ENCODE results near the gene UBE2M. TPM values are rescaled to one million over a fixed set of nuclear protein-coding genes. Genes with fewer than 3 reads are reported as not detected.

Gene UBE2M
- polyA plus RNA-seq, 1 of the 3 experiments (the other 2 are of a cell fraction): 135 TPM

DNA sequence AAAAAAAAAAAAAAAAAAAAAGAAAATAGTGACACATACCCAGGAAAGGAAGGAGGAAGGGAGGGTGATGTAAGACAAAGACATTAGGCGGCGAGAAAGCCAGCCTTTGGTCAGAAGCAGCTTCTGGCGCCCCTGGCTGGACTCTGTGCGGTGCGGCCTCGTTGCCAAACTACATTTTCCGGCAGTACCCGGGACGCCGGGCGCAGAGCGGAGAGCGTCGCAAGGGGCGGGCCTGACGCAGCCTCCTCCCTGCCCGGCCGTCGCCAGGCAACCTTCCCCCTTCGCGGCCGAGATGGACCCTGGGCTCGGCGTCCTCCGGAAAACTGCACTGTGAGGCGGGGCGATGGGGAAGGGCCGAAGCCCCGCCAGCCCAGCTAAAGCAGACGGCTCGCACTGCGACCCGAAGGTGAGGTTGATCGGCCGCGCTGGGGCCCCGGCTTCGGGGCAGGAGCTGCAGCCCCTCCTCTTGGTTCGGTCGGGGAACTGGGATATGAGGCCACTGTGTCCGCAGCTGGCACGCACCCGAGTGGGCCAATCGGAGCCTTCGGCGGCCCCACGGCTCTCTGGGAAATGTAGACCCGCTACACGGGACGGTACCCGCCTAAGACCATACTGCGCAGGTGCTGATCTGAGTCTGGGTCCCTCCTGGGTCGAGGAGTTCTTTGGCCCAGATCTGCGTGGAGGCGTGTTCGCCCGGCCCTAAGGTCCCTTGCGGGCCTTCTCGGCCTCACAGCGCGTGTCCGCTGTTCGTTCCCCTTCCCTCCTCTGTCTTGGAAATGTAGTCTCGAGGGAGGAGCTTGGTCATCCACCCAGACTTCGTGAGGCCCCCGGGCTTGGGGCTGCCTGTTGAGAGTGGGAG is 17.0 kb upstream of the UBE2M start (continued):
- TF ChIP-seq, protein P1, sequence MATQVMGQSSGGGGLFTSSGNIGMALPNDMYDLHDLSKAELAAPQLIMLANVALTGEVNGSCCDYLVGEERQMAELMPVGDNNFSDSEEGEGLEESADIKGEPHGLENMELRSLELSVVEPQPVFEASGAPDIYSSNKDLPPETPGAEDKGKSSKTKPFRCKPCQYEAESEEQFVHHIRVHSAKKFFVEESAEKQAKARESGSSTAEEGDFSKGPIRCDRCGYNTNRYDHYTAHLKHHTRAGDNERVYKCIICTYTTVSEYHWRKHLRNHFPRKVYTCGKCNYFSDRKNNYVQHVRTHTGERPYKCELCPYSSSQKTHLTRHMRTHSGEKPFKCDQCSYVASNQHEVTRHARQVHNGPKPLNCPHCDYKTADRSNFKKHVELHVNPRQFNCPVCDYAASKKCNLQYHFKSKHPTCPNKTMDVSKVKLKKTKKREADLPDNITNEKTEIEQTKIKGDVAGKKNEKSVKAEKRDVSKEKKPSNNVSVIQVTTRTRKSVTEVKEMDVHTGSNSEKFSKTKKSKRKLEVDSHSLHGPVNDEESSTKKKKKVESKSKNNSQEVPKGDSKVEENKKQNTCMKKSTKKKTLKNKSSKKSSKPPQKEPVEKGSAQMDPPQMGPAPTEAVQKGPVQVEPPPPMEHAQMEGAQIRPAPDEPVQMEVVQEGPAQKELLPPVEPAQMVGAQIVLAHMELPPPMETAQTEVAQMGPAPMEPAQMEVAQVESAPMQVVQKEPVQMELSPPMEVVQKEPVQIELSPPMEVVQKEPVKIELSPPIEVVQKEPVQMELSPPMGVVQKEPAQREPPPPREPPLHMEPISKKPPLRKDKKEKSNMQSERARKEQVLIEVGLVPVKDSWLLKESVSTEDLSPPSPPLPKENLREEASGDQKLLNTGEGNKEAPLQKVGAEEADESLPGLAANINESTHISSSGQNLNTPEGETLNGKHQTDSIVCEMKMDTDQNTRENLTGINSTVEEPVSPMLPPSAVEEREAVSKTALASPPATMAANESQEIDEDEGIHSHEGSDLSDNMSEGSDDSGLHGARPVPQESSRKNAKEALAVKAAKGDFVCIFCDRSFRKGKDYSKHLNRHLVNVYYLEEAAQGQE (IDR thresholded peaks at IDR 0.05; ENCODE audit: low read depth, low read length): no peak
- TF ChIP-seq MEF2A (IDR thresholded peaks at IDR 0.05; ENCODE audit: borderline replicate concordance, low read depth) (no peak), ELF1 (IDR thresholded peaks at IDR 0.05) (peak; percentile 58; the same call in 1 of the 2 replicates), ZBTB33 (IDR thresholded peaks at IDR 0.05; ENCODE audit: borderline replicate concordance, low read depth) (no peak), SMC3 (IDR thresholded peaks at IDR 0.05; ENCODE audit: low read depth, low read length) (no peak), GATA2 (CRISPR knock-in tag; IDR thresholded peaks at IDR 0.05) (no peak), TAF1 (IDR thresholded peaks at IDR 0.05; ENCODE audit: borderline replicate concordance, low read depth, low read length) (peak; percentile 27; the same call in 1 of the 2 replicates), RXRA (IDR thresholded peaks at IDR 0.05; ENCODE audit: borderline replicate concordance, low read depth) (no peak)
- TF ChIP-seq, protein P2, sequence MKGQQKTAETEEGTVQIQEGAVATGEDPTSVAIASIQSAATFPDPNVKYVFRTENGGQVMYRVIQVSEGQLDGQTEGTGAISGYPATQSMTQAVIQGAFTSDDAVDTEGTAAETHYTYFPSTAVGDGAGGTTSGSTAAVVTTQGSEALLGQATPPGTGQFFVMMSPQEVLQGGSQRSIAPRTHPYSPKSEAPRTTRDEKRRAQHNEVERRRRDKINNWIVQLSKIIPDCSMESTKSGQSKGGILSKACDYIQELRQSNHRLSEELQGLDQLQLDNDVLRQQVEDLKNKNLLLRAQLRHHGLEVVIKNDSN (IDR thresholded peaks at IDR 0.05; ENCODE audit: borderline replicate concordance, low read depth): no peak

DNA sequence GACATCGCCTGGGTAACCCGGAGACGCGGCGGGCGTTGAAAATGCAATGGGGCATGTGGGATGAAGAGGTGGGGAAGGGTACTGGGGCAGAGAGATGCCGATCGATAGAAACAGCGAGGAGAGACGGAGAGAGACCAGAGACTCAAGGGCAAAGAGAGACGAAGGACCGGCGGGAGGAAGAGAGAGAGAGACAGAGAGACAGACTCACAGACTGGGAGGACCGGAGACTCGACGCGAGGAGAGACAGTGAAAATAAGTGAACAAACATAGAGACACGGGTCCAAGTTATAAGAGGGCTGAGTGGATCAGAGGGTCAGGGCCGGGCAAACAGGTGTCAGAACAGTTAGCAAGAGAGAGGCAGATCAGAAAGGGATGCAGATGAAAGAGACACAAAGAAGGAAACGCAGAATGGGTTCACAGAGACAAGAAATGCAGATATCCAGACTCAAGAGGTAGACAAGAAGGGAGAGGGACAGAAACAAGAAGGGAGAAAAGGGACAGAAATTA is 15.3 kb upstream of the UBE2M start:
- Histone ChIP-seq H3K27ac (ENCODE audit: low read depth in 2 of 2, low read length in 1 of 2) (peak overlapping the region; percentile 97), H3K9ac (peak overlapping the region; percentile 89), H3K9me2 (no peaks in the 10 kb centered on the region), H3K4me3 (ENCODE audit: low read depth in 2 of 2, low read length in 1 of 2) (peak overlapping the region; percentile 64 to 79), H3K79me2 (ENCODE audit: insufficient read depth) (peaks cover 40% of the 10 kb centered on the region), H3K4me2 (peak overlapping the region; percentile 93), H2AFZ (ENCODE audit: low read depth) (peak overlapping the region; percentile 32; the same call in 1 of the 2 replicates), H3K27me3 (ENCODE audit: insufficient read depth) (no peaks in the 10 kb centered on the region), H3K9me3 (no peaks in the 10 kb centered on the region), H4K20me1 (ENCODE audit: insufficient read depth) (no peaks in the 10 kb centered on the region), H3K4me1 (ENCODE audit: control insufficient read depth in 1 of 2, insufficient read depth in 2 of 2, low read depth in 1 of 2, low read length in 1 of 2) (peaks cover 4 to 22% of the 10 kb centered on the region in 2 experiments; a peak in 2 of 4 replicates), H3F3A (replicated peaks; ENCODE audit: insufficient read depth) (peaks cover 16% of the 10 kb centered on the region), H3K36me3 (replicated peaks in 1 of 2; ENCODE audit: control insufficient read depth in 1 of 2, insufficient read depth in 2 of 2, low read length in 1 of 2) (peaks cover 5 to 25% of the 10 kb centered on the region in 2 experiments)
- 2% methylated on average over 20 of the region's 20 CpGs for WGBS (ENCODE audit: low lambda C conversion rate)
- no peak; the same call in none of the 2 replicates for TF ChIP-seq MAX (IDR thresholded peaks at IDR 0.05; ENCODE audit: low read depth)
- no peak for TF ChIP-seq ELF1 (IDR thresholded peaks at IDR 0.05)
- TF ChIP-seq SIN3A (IDR thresholded peaks at IDR 0.05; ENCODE audit: borderline replicate concordance, low read depth, low read length): peak; percentile 83
- peak; percentile 99; the same call in 1 of the 2 replicates for TF ChIP-seq MXI1 (IDR thresholded peaks at IDR 0.05; ENCODE audit: low read depth, low read length)
- no peak for TF ChIP-seq GATA2 (CRISPR knock-in tag; IDR thresholded peaks at IDR 0.05)
- no peak for TF ChIP-seq POLR2AphosphoS5 (IDR thresholded peaks at IDR 0.05; ENCODE audit: low read depth, low read length)
- TF ChIP-seq NFIC (IDR thresholded peaks at IDR 0.05; ENCODE audit: borderline replicate concordance): no peak
- TF ChIP-seq SMC3 (IDR thresholded peaks at IDR 0.05; ENCODE audit: low read depth, low read length): no peak
- TF ChIP-seq IRF3 (IDR thresholded peaks at IDR 0.05; ENCODE audit: low read depth, low read length): no peak
- 0 out of 2 replicates have a peak, but pooled peaks have one; percentile 8 for TF ChIP-seq RFX5 (IDR thresholded peaks at IDR 0.05; ENCODE audit: low read length)
- TF ChIP-seq TAF1 (IDR thresholded peaks at IDR 0.05; ENCODE audit: borderline replicate concordance, low read depth, low read length): no peak
- TF ChIP-seq, protein P1 (IDR thresholded peaks at IDR 0.05; ENCODE audit: low read depth, low read length): no peak
- ChIA-PET POLR2A (no interaction called here), CTCF (no interaction called here)
- no peak for DNase-seq
